Measurements from ENCODE around the gene FAM131B.

Gene FAM131B

DNA sequence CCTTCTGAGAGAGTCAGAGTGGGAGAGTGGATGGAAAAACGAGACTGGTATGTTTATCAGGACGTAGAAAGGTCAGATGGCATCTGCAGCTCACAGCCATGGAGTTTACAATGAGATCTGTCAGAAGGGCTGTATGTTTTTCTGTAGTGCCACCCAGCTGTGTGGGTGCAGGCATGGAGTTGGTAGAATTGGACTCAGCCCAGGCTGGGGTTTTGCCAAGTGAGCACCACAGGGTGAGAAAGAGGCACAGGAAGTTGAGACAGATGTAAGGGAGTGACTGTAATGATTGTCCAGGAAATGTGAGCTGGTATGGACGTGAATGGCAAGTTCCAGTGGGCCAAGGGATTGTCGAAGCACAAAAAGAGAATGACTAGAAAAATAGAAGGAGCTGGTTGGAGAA is 9.6 kb upstream of the FAM131B start:
- Histone ChIP-seq H3K79me2 (ENCODE audit: insufficient read depth, low read length) (no peaks in the 10 kb centered on the region), H3F3A (ENCODE audit: insufficient read depth, low read length) (no peaks in the 10 kb centered on the region), H3K9me3 (ENCODE audit: low read length) (no peaks in the 10 kb centered on the region), H3K4me3 (ENCODE audit: low read depth, low read length, poor library complexity, severe bottlenecking) (no peak overlapping the region), H3K36me3 (ENCODE audit: insufficient read depth, low read length) (no peaks in the 10 kb centered on the region), H3K27ac (ENCODE audit: low read depth, low read length, poor library complexity, severe bottlenecking) (no peak overlapping the region), H3K9me2 (ENCODE audit: low read depth, low read length) (no peaks in the 10 kb centered on the region), H3K4me2 (ENCODE audit: low read length) (no peak overlapping the region), H3K9ac (ENCODE audit: low read length) (no peak overlapping the region), H2AFZ (ENCODE audit: low read length) (no peak overlapping the region), H3K27me3 (ENCODE audit: insufficient read depth, low read length) (peaks cover 16% of the 10 kb centered on the region), H3K4me1 (ENCODE audit: insufficient read depth, low read length, severe bottlenecking) (no peaks in the 10 kb centered on the region), H4K20me1 (ENCODE audit: insufficient read depth, low read length) (no peaks in the 10 kb centered on the region)
- TF ChIP-seq CTCF (IDR thresholded peaks at IDR 0.05; ENCODE audit: low read length), result peak; percentile 8; the same call in 1 of the 2 replicates
- no peak for TF ChIP-seq EZH2 (IDR thresholded peaks at IDR 0.05; ENCODE audit: borderline replicate concordance, low read length)

DNA sequence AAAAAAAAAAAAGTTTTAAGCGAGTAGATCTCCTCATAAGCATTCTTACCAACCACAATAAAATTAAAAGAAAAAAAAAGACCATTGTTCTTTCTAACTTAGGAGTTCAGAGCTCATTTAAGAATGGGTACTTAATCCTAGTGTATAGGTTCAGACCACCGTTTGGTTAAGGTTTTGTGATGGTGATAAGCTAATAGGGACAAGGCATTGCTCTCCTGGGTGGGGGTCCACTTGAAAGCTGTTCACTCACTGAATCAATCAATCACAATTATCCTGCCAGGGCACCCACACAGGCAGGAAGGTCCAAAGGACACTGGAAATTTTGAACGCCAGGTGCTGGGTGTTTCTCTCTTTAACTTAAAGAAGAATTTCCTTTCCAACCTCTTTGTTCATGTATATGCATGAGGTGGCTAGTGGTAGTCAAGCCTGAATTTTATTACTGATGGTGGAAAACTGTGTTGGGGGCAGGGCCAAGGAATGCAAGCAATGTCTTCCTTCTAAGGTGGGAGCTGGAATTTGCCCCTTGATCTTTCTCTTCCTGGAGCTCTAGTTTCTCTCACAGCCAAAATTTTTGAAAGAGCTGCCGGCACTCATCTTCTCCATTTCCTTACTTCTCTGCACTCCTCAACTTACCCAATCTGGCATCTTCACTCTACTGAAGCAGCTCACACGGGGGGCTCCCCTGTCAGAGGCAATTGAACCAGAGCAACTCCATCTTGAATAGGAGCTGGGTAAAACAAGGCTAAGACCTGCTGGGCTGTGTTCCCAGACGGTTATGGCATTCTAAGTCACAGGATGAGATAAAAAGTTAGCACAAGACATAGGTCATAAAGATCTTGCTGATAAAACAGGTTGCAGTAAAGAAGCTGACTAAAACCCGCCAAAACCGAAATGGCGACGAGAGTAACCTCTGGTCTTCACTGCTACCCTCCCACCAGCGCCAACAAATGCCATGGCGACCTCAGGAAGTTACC is 7.5 kb upstream of the FAM131B start:
- Histone ChIP-seq H3K27ac (ENCODE audit: low read depth, low read length, poor library complexity, severe bottlenecking) (no peak overlapping the region), H3K9me3 (ENCODE audit: low read length) (no peaks in the 10 kb centered on the region), H3K79me2 (ENCODE audit: insufficient read depth, low read length) (no peaks in the 10 kb centered on the region), H3K4me1 (ENCODE audit: insufficient read depth, low read length, severe bottlenecking) (no peaks in the 10 kb centered on the region), H3K9me2 (ENCODE audit: low read depth, low read length) (no peaks in the 10 kb centered on the region), H3K4me2 (ENCODE audit: low read length) (no peak overlapping the region), H2AFZ (ENCODE audit: low read length) (no peak overlapping the region), H3K4me3 (ENCODE audit: low read depth, low read length, poor library complexity, severe bottlenecking) (no peak overlapping the region), H4K20me1 (ENCODE audit: insufficient read depth, low read length) (no peaks in the 10 kb centered on the region), H3F3A (ENCODE audit: insufficient read depth, low read length) (no peaks in the 10 kb centered on the region), H3K27me3 (ENCODE audit: insufficient read depth, low read length) (peaks cover 16% of the 10 kb centered on the region), H3K36me3 (ENCODE audit: insufficient read depth, low read length) (no peaks in the 10 kb centered on the region), H3K9ac (ENCODE audit: low read length) (no peak overlapping the region)
- TF ChIP-seq CTCF (IDR thresholded peaks at IDR 0.05; ENCODE audit: low read length) (no peak), EZH2 (IDR thresholded peaks at IDR 0.05; ENCODE audit: borderline replicate concordance, low read length) (no peak)

- H4K20me1 ChIP-seq (ENCODE audit: insufficient read depth, low read length), result peaks cover 3% of the 10 kb centered on the region; the same call in 1 of the 2 replicates
- TF ChIP-seq EZH2 (IDR thresholded peaks at IDR 0.05; ENCODE audit: borderline replicate concordance, low read length), result no peak
- TF ChIP-seq CTCF (IDR thresholded peaks at IDR 0.05; ENCODE audit: low read length), result no peak
- peaks cover 16% of the 10 kb centered on the region for H3K27me3 ChIP-seq (ENCODE audit: insufficient read depth, low read length)
- H3K9me3 ChIP-seq (ENCODE audit: low read length), result no peaks in the 10 kb centered on the region
- no peak overlapping the region for H2AFZ ChIP-seq (ENCODE audit: low read length)
- H3K36me3 ChIP-seq (ENCODE audit: insufficient read depth, low read length), result no peaks in the 10 kb centered on the region
- H3K9me2 ChIP-seq (ENCODE audit: low read depth, low read length), result no peaks in the 10 kb centered on the region
- no peak overlapping the region for H3K9ac ChIP-seq (ENCODE audit: low read length)
- H3K27ac ChIP-seq (ENCODE audit: low read depth, low read length, poor library complexity, severe bottlenecking), result no peak overlapping the region
- no peak overlapping the region for H3K4me2 ChIP-seq (ENCODE audit: low read length)
- H3K79me2 ChIP-seq (ENCODE audit: insufficient read depth, low read length), result no peaks in the 10 kb centered on the region
- H3K4me1 ChIP-seq (ENCODE audit: insufficient read depth, low read length, severe bottlenecking), result no peaks in the 10 kb centered on the region
- H3K4me3 ChIP-seq (ENCODE audit: low read depth, low read length, poor library complexity, severe bottlenecking), result no peak overlapping the region
- H3F3A ChIP-seq (ENCODE audit: insufficient read depth, low read length), result no peaks in the 10 kb centered on the region
Measured at GRCh38 chr7:143368387-143368786, 5.9 kb upstream of the FAM131B start.

Measured in OCI-LY1 (cell line).